Activated CD8-positive, alpha-beta T cell treated with anti-CD3 and anti-CD28 coated beads, Interleukin-2, amount 10 ng/mL, durations not matched to agents 7 days and 5 days (primary cell): ENCODE results near the gene C15orf39. TPM values are rescaled to one million over a fixed set of nuclear protein-coding genes. Genes with fewer than 3 reads are reported as not detected.
"Not testable (repeated sequence)": the region's sequence is repeated elsewhere in the genome, so short reads cannot be mapped to it uniquely, and the experiment has no call there.

Experiments
- ATAC-seq: fragments of 150-1000 bp; cut with Tn5 transposase; one replicate; pipeline ENCODE4 v1.10.0; 2021; ENCODE audit warnings: moderate library complexity
- CTCF ChIA-PET: fragments of 350-600 bp; sonication (Branson Sonifier 250); formaldehyde crosslinking; loops from one replicate; lab custom pipeline; 2021; ENCODE audit warnings: antibody characterized with exemption; lab: Charles Lee
- POLR2A ChIA-PET: fragments of 350-600 bp; sonication (Branson Sonifier 250); formaldehyde crosslinking; loops from one replicate; lab custom pipeline; 2021; ENCODE audit warnings: antibody characterized with exemption; lab: Charles Lee
- DNase-seq: peaks from one replicate; pipeline ENCODE4 v3.0.0-alpha.2; 2020
- H3K27ac Mint-ChIP-seq: one replicate; pipeline ENCODE4 v1.8.0; 2021; ENCODE audit warnings: mild to moderate bottlenecking, mixed read lengths
- H3K27me3 Mint-ChIP-seq: one replicate; pipeline ENCODE4 v1.8.0; 2021; ENCODE audit warnings: low read depth, mixed read lengths
- H3K36me3 Mint-ChIP-seq: one replicate; pipeline ENCODE4 v1.8.0; 2021; ENCODE audit warnings: low read depth, mixed read lengths
- H3K4me1 Mint-ChIP-seq: one replicate; pipeline ENCODE4 v1.8.0; 2021; ENCODE audit warnings: low read depth, mixed read lengths
- H3K4me3 Mint-ChIP-seq: one replicate; pipeline ENCODE4 v1.8.0; 2021; ENCODE audit warnings: mild to moderate bottlenecking, mixed read lengths
- H3K9me3 Mint-ChIP-seq: one replicate; pipeline ENCODE4 v1.8.0; 2022; ENCODE audit warnings: mixed read lengths; ENCODE audit not compliant: insufficient read depth
- total RNA-seq, 2 experiments: library from RNA; stranded (reverse); gene quantifications; one replicate each; pipeline ENCODE4 v1.2.3, GENCODE V29; 2021

Gene C15orf39
- total RNA-seq, 2 experiments from 2014 or later = 57.2 to 59.4 TPM

DNA sequence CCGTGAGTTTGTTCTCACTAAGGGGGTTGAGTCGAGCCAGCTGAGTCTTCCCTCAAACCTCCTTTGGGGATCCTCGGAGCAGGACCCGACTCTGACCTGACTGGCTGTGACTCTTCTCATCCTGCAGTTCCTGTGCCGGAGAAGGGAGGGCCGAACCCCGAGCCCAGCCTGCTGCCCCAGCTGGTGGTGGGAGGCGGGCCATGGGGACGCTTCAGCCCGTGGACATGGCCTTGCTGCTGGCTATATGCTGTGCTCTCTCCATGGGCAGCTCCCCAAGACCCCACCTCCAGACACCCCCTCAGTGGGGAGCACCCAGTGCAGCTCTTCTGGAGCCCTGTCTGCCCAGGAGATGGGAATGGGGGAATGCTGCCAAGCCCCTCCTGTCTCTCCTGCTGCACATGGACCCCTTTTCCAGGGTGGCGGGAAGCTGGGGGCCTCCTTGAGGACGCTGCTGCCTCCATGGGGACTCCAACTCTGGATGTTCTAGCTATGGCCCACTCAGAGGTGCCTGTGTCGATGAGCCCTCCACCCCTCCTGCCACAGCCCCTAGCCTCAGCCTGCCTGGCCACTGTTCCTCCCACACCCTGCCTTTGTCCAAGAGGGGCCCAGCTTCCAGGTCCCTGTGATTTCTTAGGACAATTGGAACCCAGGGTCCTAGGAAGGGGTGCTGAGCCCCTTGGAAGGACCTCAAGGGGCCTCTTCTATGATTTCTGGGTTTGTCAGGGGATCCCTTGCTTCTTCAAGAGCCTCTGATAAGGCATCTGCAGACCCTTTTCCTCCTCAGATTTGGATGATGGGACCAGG is 12.8 kb downstream of the C15orf39 start:
- Mint-ChIP-seq H3K36me3 (peaks cover 18% of the 10 kb centered on the region), H3K4me1 (peaks cover 24% of the 10 kb centered on the region), H3K27ac (no peak overlapping the region), H3K9me3 (no peaks in the 10 kb centered on the region), H3K4me3 (no peak overlapping the region), H3K27me3 (no peaks in the 10 kb centered on the region)
- ChIA-PET CTCF (interaction anchor here (1.2 to 1.3 kb wide), 2 partner anchors 13 to 185 kb away, joined by 3 to 6 read pairs; partner anchors contain the start of gene C15orf39), POLR2A (interaction anchor here (2.3 kb wide), 1 partner anchor 191 kb away, joined by 9 read pairs; the partner anchor contains the start of gene PPCDC)
- no peak for ATAC-seq
- no peak for DNase-seq

DNA sequence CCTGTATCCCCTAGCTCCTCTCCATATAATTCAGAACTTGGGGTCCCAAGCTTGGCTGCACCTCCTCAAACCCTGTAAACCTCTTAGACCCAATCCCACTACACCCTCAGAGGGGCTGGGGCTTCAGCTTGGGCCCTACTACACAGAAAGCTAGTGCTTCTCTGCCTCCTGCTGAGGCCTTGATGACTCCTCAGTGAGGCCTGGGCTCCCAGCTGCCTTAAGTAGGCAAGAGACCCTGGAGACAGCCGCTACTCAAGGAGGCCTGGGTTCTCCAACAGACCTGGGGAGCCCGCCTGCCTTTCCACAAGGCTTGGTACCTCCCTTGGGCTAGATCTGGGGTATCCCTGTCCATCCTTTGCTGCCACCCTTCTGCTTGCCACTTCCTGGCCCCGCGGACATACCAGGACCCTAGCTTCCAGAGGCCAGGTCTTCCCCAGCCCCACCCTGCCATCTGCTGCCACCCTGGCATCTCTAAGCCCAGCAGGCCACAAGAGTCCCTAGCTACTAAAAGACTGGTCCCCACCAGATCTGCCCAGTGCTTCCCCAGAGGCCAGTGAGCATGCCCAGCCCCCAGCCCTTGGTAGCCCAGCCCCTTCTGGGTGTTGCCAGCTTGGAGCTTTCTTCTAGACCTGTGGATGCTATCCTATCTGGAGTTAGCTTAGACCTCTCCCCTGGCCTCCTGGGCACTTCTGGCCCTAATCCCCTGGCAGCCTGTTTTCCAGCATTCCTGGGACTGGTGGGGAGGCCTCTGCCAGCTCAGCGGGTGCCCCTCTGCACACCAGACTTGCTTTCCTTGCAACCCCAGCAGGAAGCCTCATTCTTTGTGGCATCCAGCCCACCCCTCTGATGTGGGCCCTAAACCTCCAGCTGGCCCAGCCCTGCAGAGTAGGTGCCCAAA is 13.7 kb downstream of the C15orf39 start:
- H3K27ac Mint-ChIP-seq = peak overlapping the region; percentile 25
- ChIA-PET POLR2A (interaction anchor here (0.7 to 2.3 kb wide), 3 partner anchors 188 to 247 kb away, joined by 3 to 9 read pairs (median 3); partner anchors contain the start of gene PPCDC), CTCF (interaction anchor here (1.0 to 1.3 kb wide), 3 partner anchors 11 to 186 kb away, joined by 3 to 6 read pairs (median 3); partner anchors contain the start of gene C15orf39)
- no peak for DNase-seq
- H3K36me3 Mint-ChIP-seq = peaks cover 10% of the 10 kb centered on the region
- no peak overlapping the region for H3K4me3 Mint-ChIP-seq
- no peaks in the 10 kb centered on the region for H3K9me3 Mint-ChIP-seq
- peak; percentile 11 for ATAC-seq
- peaks cover 16% of the 10 kb centered on the region for H3K4me1 Mint-ChIP-seq
- H3K27me3 Mint-ChIP-seq = no peaks in the 10 kb centered on the region

DNA sequence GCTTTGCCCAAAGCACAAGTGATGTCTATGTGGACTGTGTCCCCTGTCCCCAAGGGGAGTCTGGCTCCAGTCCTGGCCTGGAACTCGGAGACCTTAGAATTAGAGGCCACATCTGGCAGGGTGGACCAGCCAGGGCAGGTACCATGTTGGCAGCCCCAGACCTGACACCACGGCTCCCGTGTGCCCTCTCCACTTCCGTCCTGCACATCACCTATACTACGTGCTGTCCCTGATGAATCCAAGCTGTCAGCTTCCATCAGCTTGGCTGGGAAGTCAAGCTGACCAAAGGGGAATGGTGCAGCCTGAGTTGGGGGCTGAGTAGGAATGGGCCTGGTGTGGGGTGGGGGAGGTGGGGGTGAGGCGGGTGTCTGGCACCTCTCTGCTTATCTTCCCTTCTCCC is 15.3 kb downstream of the C15orf39 start:
- ChIA-PET CTCF (no interaction called here), POLR2A (no interaction called here)
- no peak for ATAC-seq
- Mint-ChIP-seq H3K4me3 (no peak overlapping the region), H3K27ac (no peak overlapping the region), H3K36me3 (peaks cover 6% of the 10 kb centered on the region), H3K4me1 (peaks cover 6% of the 10 kb centered on the region), H3K9me3 (no peaks in the 10 kb centered on the region), H3K27me3 (no peaks in the 10 kb centered on the region)
- no peak for DNase-seq

DNA sequence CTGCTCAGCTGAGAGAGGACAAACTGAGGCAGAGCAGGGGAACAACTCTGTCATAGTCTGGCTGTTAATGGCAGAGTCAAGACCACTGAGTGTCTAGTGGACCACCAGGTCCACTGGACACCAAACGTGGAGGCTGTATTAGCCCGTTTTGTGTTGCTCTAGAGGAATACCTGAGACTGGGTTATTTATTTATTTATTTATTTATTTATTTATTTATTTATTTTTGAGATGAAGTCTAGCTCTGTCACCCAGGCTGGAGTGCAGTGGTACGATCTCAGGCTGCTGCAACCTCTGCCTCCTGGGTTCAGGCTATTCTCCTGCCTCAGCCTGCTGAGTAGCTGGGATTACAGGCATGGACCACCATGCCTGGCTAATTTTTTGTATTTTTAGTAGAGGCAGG is 15.9 kb downstream of the C15orf39 start:
- H3K27me3 Mint-ChIP-seq, POLR2A ChIA-PET, H3K36me3 Mint-ChIP-seq, H3K9me3 Mint-ChIP-seq, H3K4me1 Mint-ChIP-seq, CTCF ChIA-PET, H3K4me3 Mint-ChIP-seq, ATAC-seq, DNase-seq: not testable (repeated sequence)
- peak overlapping the region; percentile 30 for H3K27ac Mint-ChIP-seq

DNA sequence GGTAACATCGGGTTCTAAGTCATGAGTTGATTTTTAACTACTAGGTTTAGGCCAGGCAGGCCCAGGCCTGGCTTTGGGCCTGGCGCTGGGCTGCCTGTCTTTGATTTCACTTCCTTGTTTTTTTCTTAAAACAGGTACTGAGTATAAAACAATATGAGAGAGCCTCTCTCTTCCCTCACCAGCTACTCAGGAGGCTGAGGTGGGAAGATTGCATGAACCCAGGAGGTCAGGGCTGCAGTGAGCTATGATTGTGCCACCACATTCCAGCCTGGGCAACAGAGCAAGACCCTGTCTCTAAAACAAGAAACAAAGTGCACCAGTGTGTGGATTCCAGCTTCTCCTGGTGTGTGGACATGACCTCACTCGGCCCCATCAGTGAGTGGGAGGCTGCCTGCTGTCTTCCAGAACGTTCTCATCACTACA is 17.8 kb downstream of the C15orf39 start:
- H3K4me1 Mint-ChIP-seq, H3K36me3 Mint-ChIP-seq, H3K9me3 Mint-ChIP-seq, H3K4me3 Mint-ChIP-seq, DNase-seq, CTCF ChIA-PET, ATAC-seq, POLR2A ChIA-PET, H3K27me3 Mint-ChIP-seq, H3K27ac Mint-ChIP-seq: not testable (repeated sequence)

DNA sequence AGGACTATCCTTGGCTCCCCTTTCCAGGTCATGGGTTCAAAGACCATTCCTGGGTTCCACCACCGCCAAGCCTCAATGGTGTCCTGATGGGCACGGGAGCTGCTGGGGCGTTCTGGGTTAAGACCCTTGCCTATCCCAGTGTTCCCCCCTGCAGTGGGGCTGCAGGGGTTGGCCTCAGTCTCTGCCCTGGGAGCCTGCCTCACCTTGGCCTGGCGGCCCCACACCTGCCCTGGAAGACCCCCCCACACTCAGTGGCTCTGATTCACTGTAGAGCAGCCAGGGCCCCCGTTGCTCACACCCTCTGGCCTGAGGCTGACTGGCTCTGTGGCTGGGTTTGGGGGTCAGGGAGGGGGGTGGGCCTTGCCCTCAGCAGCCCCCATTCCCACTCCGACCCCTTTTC is 22.0 kb downstream of the C15orf39 start:
- Mint-ChIP-seq H3K36me3 (no peaks in the 10 kb centered on the region), H3K27ac (no peak overlapping the region), H3K27me3 (no peaks in the 10 kb centered on the region), H3K9me3 (no peaks in the 10 kb centered on the region), H3K4me3 (no peak overlapping the region), H3K4me1 (no peaks in the 10 kb centered on the region)
- ChIA-PET CTCF (no interaction called here), POLR2A (no interaction called here)
- DNase-seq (no peak), ATAC-seq (no peak)

DNA sequence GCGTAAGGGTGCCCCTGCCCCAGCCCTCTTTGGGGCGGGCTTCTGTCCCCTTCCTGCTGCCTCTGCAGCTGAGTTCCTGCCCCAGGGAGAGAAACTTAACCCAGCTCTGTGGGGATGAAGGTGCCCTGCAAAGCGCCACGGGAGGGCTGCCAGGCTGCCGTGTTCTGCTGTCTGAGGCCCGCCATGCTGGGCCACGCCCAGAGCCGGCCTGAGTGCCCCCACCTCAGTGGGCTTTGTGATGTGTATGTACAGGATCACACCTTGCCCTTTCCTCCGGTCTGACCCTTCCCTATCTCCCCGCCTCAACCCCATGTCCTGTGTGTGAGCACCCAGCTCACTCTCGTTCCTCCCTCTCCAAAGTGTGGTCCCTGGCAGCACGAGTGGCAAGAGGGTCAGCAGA is 22.6 kb downstream of the C15orf39 start:
- CTCF ChIA-PET = no interaction called here
- POLR2A ChIA-PET = no interaction called here
- no peak overlapping the region for H3K4me3 Mint-ChIP-seq
- no peaks in the 10 kb centered on the region for H3K9me3 Mint-ChIP-seq
- no peaks in the 10 kb centered on the region for H3K4me1 Mint-ChIP-seq
- H3K36me3 Mint-ChIP-seq = no peaks in the 10 kb centered on the region
- H3K27ac Mint-ChIP-seq = no peak overlapping the region
- no peak for ATAC-seq
- H3K27me3 Mint-ChIP-seq = no peaks in the 10 kb centered on the region
- DNase-seq = no peak

DNA sequence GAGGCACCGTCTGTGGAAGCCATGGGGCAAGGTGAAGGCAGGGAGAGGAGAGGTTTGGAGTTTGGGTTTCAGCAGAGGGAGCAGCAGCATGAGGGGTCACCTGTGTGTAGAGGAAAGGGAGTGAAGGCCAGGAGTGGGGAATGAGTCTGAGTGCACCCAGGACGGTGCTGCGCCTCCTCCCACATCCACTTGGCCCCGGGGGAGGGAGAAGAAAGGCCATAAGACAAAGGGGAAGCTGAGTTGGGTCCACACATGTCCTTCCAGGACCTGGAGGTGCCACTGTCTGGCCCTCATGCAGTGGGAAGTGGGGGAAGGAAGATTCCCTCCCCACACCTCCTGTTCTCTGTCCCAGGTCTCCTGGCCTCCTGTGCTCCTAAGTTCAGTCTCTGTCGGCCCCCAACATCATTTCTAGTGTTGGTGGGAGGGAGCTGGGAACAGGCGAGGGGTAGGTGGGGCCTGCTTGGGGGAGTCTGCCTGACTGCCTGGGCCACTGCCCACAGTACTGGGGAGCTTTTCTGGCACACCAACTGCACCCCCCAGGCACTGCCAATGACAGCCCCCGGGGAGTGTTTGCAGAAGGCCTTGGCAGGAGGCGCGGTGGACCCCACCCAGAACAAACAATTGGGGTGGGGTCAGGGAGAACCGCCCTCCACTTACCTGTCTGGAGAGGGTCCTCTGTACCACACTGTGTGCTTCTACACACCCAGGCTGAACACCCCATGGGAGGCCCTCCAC is 23.6 kb downstream of the C15orf39 start:
- H3K9me3 Mint-ChIP-seq, ATAC-seq, H3K27me3 Mint-ChIP-seq, POLR2A ChIA-PET, H3K36me3 Mint-ChIP-seq, H3K4me1 Mint-ChIP-seq, CTCF ChIA-PET, DNase-seq, H3K27ac Mint-ChIP-seq, H3K4me3 Mint-ChIP-seq: not testable (repeated sequence)

DNA sequence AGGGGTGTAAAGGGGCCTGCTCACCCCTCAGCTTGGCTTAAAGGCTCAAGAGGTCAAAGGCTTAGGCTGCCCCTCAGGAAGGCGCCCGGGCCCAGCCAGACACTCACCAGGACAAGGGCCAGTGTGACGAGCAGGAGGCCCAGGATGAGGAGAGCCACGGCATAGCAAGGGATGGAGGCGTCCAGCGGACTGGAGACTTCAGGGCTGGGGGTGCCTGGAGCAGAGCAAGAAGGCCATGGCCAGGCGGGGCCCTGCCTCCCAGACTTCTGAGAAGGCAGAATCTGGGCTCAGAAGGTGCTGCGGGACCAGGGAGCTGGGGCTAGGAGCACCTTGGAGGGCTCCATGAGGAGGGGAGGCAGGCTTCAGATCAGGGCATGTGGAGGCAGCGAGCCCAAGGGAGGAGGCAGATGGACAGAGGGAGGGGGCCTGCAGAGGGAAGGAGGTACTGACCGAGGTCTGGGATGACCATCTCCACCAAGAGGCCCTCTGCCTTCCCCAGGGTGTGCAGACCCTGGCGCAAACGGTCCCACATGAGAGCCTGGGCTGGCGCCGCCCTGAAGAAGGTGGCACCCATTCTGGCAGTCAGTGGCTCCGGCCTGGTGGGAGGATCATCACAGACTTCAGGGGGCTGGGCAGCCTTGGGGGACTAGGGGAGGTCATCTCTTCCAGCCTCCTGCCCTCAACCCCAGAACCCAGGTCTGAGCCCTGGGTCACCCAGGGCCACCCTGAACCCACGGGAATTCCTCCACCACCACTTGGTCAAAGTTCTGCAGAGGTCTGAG is 24.5 kb downstream of the C15orf39 start:
- ChIA-PET CTCF (no interaction called here), POLR2A (no interaction called here)
- no peak overlapping the region for H3K4me3 Mint-ChIP-seq
- no peak overlapping the region for H3K27ac Mint-ChIP-seq
- H3K36me3 Mint-ChIP-seq = no peaks in the 10 kb centered on the region
- DNase-seq (no peak), ATAC-seq (no peak)
- H3K27me3 Mint-ChIP-seq = no peaks in the 10 kb centered on the region
- H3K4me1 Mint-ChIP-seq = no peaks in the 10 kb centered on the region
- H3K9me3 Mint-ChIP-seq = no peaks in the 10 kb centered on the region

DNA sequence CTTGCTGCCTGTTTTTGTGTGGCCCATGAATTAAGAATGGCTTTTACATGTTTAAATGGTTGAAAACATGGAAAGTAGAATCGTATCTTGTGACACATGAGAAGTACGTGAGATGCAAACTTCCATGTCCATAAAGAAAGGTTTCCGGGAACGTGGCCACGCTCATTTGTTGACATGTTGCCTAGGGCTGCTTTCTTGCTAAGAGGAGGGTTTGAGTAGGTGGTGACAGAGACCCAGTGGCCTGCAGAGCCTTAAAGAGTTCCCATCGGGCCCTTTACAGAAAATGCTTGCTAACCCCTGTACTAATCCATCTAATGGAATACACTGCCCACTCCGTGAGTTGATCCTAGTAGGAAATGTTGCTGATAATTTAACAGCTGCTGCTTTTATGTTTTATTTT is 25.4 kb downstream of the C15orf39 start:
- CTCF ChIA-PET, H3K27ac Mint-ChIP-seq, H3K27me3 Mint-ChIP-seq, H3K4me3 Mint-ChIP-seq, H3K4me1 Mint-ChIP-seq, H3K9me3 Mint-ChIP-seq, POLR2A ChIA-PET, ATAC-seq, DNase-seq, H3K36me3 Mint-ChIP-seq: not testable (repeated sequence)
